ENCODE data around the gene DNAJC4. TPM values are rescaled to one million over a fixed set of nuclear protein-coding genes. Genes with fewer than 3 reads are reported as not detected.

The DNAJC4 gene
- total and polyA plus RNA-seq, 2 donors from 2014 or later = 31.1 to 102 TPM

DNA sequence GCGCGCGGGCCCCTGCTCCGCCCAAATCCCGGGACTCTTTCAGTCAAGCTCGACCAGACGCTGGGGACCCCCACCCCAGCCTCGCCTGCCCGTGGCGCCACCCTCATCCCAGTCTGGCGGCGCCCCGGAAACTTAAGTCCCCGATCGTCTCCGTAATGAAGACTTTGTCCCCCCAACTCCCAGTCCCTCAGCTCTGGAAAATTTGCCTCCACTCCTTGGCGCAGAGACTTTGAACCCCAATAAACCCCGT is 21.3 kb downstream of the DNAJC4 start:
- Histone ChIP-seq H3K9me3 (ENCODE audit: control insufficient read depth in 2 of 3, insufficient read depth in 1 of 3, low read length in 3 of 3) (no peaks in the 10 kb centered on the region), H3K27ac (ENCODE audit: low read depth in 2 of 2, low read length in 2 of 2) (peak overlapping the region in 1 of 2 donors; percentile 7), H3K27me3 (ENCODE audit: control insufficient read depth, insufficient read depth, low read length) (no peaks in the 10 kb centered on the region), H3K36me3 (ENCODE audit: control insufficient read depth in 2 of 3, insufficient read depth in 3 of 3, low read length in 3 of 3) (peaks cover 0 to 6% (median 0%) of the 10 kb centered on the region in 3 donors), H3K4me1 (ENCODE audit: control insufficient read depth in 2 of 3, insufficient read depth in 2 of 3, low read depth in 1 of 3, low read length in 3 of 3) (peaks cover 0 to 26% (median 5%) of the 10 kb centered on the region in 3 donors), H3K4me3 (ENCODE audit: low read length in 3 of 3) (peak overlapping the region; percentile 57 to 74 (median 71)), H3K9ac (ENCODE audit: low read length in 3 of 3) (peak overlapping the region in 2 of 3 donors; percentile 78 to 80)
- peak in 1 of 5 donors; percentile 82 for DNase-seq
- intact Hi-C loops (cut with DNase I) = no loop called here
- FAIRE-seq = no peak
- TF ChIP-seq, protein P1, sequence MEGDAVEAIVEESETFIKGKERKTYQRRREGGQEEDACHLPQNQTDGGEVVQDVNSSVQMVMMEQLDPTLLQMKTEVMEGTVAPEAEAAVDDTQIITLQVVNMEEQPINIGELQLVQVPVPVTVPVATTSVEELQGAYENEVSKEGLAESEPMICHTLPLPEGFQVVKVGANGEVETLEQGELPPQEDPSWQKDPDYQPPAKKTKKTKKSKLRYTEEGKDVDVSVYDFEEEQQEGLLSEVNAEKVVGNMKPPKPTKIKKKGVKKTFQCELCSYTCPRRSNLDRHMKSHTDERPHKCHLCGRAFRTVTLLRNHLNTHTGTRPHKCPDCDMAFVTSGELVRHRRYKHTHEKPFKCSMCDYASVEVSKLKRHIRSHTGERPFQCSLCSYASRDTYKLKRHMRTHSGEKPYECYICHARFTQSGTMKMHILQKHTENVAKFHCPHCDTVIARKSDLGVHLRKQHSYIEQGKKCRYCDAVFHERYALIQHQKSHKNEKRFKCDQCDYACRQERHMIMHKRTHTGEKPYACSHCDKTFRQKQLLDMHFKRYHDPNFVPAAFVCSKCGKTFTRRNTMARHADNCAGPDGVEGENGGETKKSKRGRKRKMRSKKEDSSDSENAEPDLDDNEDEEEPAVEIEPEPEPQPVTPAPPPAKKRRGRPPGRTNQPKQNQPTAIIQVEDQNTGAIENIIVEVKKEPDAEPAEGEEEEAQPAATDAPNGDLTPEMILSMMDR (IDR thresholded peaks at IDR 0.05; ENCODE audit: borderline replicate concordance, extremely low read depth, insufficient read depth) = no peak

DNA sequence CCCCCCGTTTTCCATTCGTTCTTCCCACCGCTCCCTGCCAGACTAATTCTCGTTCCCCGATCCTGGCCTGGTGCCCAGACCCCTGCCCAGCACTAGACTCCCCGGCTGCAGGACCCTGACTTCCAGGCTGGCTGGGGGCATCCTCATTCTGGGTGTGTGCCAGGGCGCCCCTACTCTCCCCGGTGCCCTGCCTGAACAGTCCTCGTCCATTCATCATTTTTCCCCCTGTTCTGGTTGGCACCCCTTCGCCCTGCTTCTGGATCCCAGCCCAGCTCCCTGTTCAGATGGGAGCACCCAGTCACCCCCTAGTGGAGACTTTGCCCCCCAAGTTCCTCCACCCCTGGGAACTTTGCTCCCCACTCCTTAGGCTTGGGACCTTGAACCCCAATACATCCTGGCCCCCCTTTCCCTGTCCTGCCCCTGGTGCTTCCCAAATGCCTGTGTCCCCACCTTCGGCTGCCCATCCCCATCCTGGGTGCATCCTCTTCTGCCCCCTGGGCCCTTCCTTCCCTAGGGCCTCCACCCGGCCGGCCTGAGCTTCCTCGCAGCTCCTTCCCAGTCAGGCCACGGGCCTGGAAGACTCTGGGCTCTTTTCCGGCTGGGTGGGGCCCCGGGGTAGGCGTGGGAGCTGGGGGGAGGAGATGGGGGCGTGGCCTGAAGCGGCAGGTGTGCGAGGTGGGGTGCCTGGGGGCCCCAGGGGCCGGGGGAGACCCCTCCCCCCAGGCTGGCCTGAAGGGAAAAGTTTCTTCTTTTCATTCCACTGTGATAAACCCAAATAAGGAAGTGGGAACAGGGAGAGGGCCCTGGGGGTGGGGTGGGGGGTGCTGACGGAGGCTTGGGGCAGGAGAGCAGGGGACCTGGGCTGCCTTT is 21.9 kb downstream of the DNAJC4 start:
- peaks cover 0 to 26% (median 5%) of the 10 kb centered on the region in 3 donors for H3K4me1 ChIP-seq (ENCODE audit: control insufficient read depth in 2 of 3, insufficient read depth in 2 of 3, low read depth in 1 of 3, low read length in 3 of 3)
- H3K36me3 ChIP-seq (ENCODE audit: control insufficient read depth in 2 of 3, insufficient read depth in 3 of 3, low read length in 3 of 3) = peaks cover 0 to 6% (median 0%) of the 10 kb centered on the region in 3 donors
- FAIRE-seq (no peak), DNase-seq (peak in 1 of 5 donors; percentile 77)
- H3K4me3 ChIP-seq (ENCODE audit: low read length in 3 of 3) = peak overlapping the region; percentile 57 to 74 (median 71)
- H3K27ac ChIP-seq (ENCODE audit: low read depth in 2 of 2, low read length in 2 of 2) = peak overlapping the region; percentile 7 to 32
- TF ChIP-seq, protein P1 (IDR thresholded peaks at IDR 0.05; ENCODE audit: borderline replicate concordance, extremely low read depth, insufficient read depth) = peak; percentile 8
- H3K9me3 ChIP-seq (ENCODE audit: control insufficient read depth in 2 of 3, insufficient read depth in 1 of 3, low read length in 3 of 3) = no peaks in the 10 kb centered on the region
- peak overlapping the region in 2 of 3 donors; percentile 78 to 80 for H3K9ac ChIP-seq (ENCODE audit: low read length in 3 of 3)
- H3K27me3 ChIP-seq (ENCODE audit: control insufficient read depth, insufficient read depth, low read length) = no peaks in the 10 kb centered on the region
- intact Hi-C loops (cut with DNase I) = no loop called here

DNA sequence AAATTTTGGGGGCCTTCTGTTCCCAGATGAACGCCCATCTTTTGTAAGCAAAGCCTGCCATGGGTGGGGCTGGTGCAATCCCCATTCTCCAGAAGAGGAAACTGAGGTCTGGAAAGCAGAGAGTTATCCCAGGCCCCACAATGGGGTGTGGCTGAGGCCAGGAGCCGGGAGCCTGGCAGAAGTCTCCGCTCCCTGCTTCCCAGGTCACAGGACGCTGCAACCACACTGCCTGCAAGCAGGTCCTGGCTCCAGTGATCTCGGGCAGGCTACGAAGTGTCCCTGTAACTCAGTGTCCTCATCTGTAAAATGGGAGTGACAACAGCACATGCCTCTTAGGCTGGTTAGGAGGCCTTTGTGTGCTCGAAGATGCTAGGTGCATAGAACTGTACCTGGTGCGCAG is 22.7 kb downstream of the DNAJC4 start:
- intact Hi-C loops (cut with DNase I) = no loop called here
- H3K4me3 ChIP-seq (ENCODE audit: low read length in 3 of 3) = no peak overlapping the region
- H3K9ac ChIP-seq (ENCODE audit: low read length in 3 of 3) = no peak overlapping the region
- no peaks in the 10 kb centered on the region for H3K9me3 ChIP-seq (ENCODE audit: control insufficient read depth in 2 of 3, insufficient read depth in 1 of 3, low read length in 3 of 3)
- TF ChIP-seq, protein P1 (IDR thresholded peaks at IDR 0.05; ENCODE audit: borderline replicate concordance, extremely low read depth, insufficient read depth) = no peak
- no peak overlapping the region for H3K27ac ChIP-seq (ENCODE audit: low read depth in 2 of 2, low read length in 2 of 2)
- peaks cover 0 to 22% (median 5%) of the 10 kb centered on the region in 3 donors for H3K4me1 ChIP-seq (ENCODE audit: control insufficient read depth in 2 of 3, insufficient read depth in 2 of 3, low read depth in 1 of 3, low read length in 3 of 3)
- no peaks in the 10 kb centered on the region for H3K27me3 ChIP-seq (ENCODE audit: control insufficient read depth, insufficient read depth, low read length)
- DNase-seq (no peak), FAIRE-seq (no peak)
- H3K36me3 ChIP-seq (ENCODE audit: control insufficient read depth in 2 of 3, insufficient read depth in 3 of 3, low read length in 3 of 3) = peaks cover 0 to 6% (median 0%) of the 10 kb centered on the region in 3 donors
